Endometrium (tissue), 2 donors: ENCODE measurements around the gene ENTPD2.
"Not testable (repeated sequence)": the region's sequence is repeated elsewhere in the genome, so short reads cannot be mapped to it uniquely, and the experiment has no call there.

ENCODE experiments used
- FAIRE-seq: peaks from 2 replicates; lab custom pipeline; 2012; peaks lifted over from hg19 to GRCh38; lab: Jason Lieb, UNC
- donor health status: control.
- donor health status: control.

The ENTPD2 gene

GRCh38 chr9:137015976-137016375 lies 37.9 kb downstream of the ENTPD2 start:
- FAIRE-seq = no peak

- FAIRE-seq = no peak
These were observed 38.3 kb downstream of the ENTPD2 start for GRCh38 chr9:137015540-137015930.

DNA sequence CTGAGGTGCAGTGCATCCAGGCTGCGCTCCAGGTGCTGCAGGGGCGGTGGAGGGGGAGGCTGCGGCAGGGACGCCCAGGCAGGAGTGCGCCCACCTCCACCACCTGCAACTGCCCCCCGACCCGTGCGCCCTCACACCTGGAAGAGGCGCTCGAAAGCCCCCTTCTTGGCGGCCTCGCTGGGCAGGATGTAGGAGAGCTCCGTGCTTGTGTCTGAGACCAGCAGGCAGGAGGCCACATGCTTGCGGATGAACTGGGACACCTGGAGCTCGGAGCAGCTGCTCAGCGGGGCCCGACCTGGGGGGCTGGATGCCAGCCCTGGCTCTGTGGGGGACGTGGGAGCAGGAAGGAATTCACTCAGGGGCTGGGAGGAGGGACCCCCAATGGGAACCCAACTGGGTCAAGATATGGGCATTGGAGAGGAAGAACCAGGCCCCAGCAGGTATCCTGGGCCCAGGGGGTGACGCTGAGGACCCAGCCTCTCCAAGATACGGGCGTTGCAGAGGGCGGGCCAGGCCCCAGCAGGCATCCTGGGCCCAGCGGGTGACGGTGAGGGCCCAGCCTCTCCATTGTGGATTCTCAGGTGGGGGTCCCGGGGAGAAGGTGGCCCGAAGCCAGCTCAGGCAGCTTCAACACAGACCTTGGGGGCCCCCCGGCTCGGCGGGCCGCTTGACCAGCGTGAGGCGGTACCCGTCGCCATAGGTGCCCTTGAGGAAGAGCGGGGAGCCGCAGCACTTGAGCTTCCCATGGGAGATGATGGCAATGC lies 38.9 kb downstream of the ENTPD2 start:
- FAIRE-seq = no peak

GRCh38 chr9:137014166-137014565 lies 39.7 kb downstream of the ENTPD2 start:
- no peak for FAIRE-seq

GRCh38 chr9:137013571-137013940 lies 40.3 kb downstream of the ENTPD2 start:
- no peak for FAIRE-seq

DNA sequence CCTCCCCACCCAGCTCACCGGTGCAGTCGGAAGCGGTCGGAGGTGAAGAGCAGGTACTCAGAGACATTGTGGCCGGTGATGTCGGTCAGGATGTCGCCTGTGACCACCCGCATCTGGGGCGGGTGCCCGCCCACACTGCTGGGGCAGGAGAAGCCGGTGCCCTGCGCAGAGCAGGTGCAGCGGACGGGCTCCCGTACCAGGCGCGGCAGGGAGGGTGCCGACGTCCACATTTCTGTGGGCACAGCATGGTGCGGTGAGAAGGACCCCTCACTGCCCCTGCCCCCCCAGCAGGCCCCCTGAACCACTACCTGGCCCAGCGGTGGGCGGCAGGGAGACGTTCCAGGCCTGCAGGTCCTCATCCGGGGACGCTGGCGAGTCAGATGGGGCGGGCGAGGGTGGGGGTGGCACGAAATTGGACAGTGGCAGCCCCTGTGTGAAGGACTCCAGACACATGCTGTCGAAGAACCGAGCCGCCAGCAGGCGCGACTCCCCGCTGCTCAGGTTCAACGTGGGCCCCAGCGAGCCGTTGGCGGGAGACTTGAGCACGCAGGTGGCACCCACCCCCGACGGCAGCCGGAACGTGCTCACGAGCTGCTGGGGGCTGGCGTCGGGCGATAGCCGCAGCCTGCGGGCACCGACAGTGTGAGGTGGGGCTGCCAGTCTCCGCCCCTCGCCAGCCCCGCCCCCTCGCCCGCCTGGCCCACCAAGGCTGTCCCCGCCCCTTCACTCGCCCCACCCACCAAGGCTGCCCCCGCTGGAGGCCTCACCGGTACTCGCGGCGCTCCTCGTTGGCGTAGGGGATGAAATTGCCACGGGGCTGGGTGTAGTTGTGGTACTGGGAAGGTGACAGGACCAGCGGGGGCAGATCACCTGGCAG lies 40.9 kb downstream of the ENTPD2 start:
- no peak for FAIRE-seq

DNA sequence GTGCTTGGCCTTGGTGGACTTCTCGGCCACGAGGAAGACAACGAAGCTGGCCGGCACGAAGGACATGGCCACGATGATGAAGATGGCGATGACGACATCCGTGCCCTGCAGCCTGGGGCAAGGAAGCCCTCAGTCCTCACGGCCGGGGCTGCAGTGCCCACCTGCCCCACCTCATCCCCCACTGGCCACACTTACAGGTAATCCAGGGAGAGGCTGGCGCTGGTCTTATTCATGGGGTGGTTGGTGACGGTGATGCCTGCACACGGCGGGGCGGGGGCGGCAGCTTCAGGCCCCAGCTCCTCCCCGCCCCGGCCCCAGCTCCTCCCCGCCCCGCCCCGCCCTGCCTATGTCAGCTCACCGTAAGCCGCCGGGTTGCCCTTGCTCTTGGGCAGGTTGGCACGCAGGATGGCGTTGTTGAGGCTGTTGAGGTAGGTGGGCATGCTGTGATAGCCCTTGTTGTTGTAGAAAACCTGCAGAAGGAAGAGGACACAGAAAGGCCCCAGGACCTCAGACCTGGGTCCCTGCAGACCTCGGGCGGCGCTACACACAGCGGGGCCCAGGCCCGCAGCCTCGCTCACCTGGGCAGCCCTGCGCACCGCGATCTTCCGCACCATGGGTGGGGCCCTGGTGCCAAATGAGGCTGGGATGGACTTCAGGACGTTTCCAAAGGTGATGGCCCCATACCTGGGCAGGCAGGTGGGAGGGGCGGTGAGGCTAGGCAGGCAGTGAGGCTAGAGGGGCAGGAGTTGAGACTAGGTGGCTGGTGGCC lies 41.8 kb downstream of the ENTPD2 start:
- FAIRE-seq = no peak

GRCh38 chr9:137011156-137011555 lies 42.7 kb downstream of the ENTPD2 start:
- FAIRE-seq = no peak

DNA sequence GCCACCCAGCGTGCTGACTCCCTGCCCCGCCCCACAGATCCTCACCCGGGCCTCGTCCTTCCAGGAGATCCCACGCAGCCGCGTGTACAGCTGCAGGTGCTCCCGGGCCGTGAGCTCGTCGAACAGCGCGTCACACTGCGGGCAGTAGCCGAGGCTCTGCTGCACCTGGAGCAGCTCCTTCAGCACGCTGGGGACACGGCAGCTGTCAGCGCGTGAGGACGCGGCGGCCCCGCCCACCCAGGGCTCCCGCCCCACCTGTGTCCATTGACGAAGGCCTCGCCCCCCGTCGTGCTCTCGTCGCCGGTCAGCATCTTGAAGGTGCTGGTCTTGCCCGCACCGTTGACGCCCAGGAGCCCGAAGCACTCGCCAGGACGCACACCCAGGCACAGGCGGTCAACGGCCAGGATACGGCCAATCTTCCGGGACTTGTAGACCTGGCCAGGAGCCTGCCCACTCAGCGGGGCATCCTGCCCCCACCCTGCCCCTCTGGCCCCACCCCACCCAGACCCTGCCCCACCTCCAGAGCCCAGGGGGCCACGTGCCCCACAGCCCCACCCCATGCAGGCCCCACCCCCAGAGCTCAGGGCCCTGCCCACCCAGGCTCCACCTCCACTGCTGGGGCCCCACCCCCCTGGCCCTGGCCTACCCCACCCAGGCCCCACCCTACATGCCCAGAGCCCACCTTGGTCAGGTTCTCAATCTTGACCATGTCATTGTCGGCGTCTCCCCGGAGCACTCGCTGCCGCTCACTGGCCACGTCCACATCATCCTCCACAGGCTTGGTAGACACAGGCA lies 43.7 kb downstream of the ENTPD2 start:
- no peak for FAIRE-seq

DNA sequence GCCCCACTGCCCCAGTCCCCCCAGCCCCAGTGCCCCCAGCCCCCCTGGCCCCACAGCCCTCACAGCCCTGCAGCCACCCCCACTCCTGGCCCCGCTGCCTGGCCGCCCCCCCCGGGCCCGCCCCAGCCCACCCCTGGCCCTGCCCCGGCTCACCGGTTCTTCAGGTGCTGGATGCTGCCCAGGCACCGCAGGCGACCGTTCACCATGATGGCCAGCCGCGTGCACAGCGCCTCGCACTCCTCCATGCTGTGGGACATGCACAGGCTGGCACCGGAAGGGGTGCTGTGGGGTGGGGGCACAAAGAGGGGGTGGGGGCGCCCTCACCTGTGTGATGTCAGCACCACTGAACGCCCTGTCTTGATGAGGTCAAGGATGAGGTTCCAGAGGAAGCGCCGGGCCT lies 44.6 kb downstream of the ENTPD2 start:
- FAIRE-seq = no peak

DNA sequence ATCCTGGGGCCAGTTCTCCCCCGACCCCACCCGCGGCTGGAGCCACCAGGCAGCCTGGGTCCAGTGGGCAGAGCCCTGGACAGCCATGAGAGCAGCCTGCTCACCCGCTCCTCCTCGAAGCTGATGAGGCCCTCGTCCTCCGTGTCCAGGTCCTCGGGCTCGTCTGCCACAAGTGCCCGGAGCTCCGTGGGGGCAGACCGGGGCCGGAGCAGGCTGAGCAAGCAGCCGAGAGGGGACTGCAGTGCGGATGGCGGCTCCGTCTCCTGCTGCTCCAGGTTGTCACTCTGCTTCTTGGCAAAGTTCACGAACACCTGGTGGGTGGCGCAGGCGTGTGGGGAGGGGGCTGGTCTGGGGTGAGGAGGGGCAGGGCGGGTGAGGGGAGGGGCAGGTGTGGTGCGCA lies 45.5 kb downstream of the ENTPD2 start:
- FAIRE-seq = no peak

DNA sequence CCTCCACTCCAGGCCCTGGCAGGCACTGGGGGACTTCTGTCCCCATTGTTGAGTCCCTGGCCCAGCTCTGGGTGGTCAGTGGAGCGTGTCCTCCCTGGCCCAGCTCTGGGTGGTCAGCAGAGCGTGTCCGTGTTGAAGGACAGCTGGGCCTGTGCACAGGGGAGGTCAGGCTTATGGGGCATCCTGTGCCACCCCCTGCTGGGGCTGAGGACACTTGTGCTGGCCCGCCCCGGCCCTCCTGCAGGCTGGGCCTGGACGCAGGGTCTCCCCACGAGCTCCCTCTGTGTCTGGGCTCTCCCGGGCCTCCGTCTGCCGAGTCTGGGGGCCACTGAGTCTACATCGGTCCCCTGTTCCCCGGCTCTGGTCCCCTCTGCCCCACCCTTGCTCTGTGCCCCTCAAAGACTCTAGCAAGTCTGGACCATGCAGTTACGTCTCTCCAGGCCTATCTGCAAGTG lies 46.0 kb downstream of the ENTPD2 start:
- FAIRE-seq = no peak

DNA sequence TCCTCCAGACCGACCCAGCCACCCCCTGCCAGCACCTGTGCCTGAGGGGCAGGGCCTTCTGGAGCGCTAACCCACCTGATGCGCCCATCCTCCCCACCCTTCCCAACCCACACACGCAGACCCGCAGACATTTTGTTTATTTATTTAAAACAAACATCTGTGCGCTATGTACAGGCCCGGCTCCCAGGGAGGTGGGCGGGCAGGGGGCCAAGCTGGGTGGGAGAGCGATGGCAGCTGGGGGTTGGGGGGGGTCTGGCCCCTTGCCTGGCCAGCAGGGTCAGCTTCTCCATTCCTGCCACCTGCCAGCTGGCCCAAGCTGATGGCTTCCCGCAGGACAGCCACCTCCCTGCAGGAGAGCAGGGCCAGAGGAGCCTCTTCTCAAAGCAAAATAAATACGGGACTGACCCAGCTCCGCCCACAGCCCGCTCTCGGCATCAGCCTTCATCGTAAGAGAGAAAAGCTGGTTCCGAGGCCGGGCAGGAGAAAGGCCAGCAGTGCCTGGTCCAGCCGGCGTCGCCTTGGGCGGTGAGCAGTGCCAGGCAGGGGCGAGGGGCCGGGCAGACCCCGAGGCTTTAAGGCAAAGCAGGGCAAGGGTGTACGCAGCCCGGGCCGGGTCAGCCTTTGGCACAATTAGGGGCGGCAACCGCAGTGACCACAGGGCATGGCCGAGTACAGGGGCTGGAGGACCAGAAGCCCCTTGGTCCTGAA lies 46.6 kb downstream of the ENTPD2 start:
- FAIRE-seq = no peak

GRCh38 chr9:137006116-137007003 lies 47.5 kb downstream of the ENTPD2 start:
- no peak for FAIRE-seq

DNA sequence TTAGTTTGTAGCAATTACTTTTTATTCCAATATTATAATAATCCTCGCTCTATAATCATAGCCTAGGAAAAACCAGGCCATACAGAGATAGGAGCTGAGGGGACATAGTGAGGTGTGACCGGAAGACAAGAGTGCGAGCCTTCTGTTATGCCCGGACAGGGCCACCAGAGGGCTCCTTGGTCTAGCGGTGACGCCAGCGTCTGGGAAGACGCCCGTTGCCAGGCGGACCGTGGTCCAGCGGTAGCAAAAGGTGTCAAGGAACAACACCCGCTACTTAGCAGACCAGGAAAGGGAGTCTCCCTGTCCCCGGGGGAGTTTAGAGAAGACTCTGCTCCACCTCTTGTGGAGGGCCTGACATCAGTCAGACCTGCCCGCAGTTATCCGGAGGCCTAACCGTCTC lies 49.6 kb downstream of the ENTPD2 start:
- not testable (repeated sequence) for FAIRE-seq

GRCh38 chr9:137002646-137003041 lies 51.2 kb downstream of the ENTPD2 start:
- no peak for FAIRE-seq

DNA sequence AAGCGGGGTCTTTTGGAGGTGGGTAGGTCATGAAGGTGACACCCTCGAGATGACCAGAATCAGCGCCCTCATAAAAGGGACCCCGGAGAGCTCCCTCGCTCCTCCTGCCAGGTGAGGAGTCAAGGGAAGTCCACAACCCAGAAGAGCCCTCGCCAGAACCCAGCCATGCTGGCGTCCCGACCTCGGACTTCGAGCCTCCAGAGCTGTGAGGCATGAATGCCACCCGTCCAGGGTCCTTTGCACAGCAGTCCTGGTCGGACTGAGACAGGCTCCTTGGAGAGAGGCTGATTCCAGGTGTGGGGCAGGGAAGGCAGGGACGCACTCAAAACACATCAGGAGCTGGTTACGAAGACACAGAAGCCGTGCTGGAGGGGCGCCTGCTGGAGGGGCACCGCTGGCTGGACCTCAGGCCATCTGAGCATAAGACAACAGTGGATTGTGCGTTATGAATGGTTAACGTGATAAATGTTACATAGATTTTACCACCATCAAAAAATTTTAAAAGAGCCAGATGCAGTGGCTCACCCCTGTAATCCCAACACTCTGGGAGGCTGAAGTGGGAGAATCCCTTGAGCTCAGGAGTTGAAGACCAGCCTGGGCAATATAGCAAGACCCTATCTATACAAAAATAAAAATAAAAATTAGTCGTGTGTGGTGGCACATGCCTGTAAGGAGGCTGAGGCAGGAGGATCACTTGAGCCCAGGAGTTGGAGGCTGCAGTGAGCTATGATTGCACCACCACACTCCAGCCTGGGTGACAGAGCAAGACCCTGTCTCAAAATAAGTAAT lies 51.8 kb downstream of the ENTPD2 start:
- FAIRE-seq = no peak

- FAIRE-seq = no peak
These were observed 53.5 kb downstream of the ENTPD2 start for GRCh38 chr9:137000177-137000930.
